Endothelial cell of umbilical vein (primary cell): Measurements from ENCODE around the gene COX7B2. TPM values are rescaled to one million over a fixed set of nuclear protein-coding genes. Genes with fewer than 3 reads are reported as not detected.

Experiments
- BruUV-seq: library from RNA; stranded (reverse); fragments of 400-500 nt; replicated peaks from 2 replicates; lab custom pipeline; 2021; lab: Mats Ljungman, UMichigan
- CTCF ChIA-PET: fragments of 300-600, 350-600 bp; sonication (Branson Sonifier 250); formaldehyde crosslinking; loops from one replicate; lab custom pipeline; 2021; ENCODE audit warnings: antibody characterized with exemption, inconsistent platforms; lab: Charles Lee
- POLR2A ChIA-PET: fragments of 300-600, 350-600 bp; sonication (Branson Sonifier 250); formaldehyde crosslinking; loops from one replicate; lab custom pipeline; 2021; ENCODE audit warnings: antibody characterized with exemption, inconsistent platforms; lab: Charles Lee
- DNase-seq: peaks from one replicate; pipeline ENCODE4 v3.0.0-alpha.2; 2011; ENCODE audit warnings: low read depth, low spot score
- FAIRE-seq: peaks from 2 replicates; lab custom pipeline; 2011; peaks lifted over from hg19 to GRCh38; lab: Jason Lieb, UNC
- H2AFZ ChIP-seq: 2 replicates; pipeline ENCODE4 v1.6.0; 2012; ENCODE audit warnings: low read depth, low read length, control low read depth, inconsistent platforms
- H3K27ac ChIP-seq: 2 replicates; pipeline ENCODE4 v1.5.1; 2011; ENCODE audit warnings: low read depth, mild to moderate bottlenecking, control low read depth, low read length, moderate library complexity; ENCODE audit not compliant: insufficient read depth
- H3K27me3 ChIP-seq, 2 experiments: 2 replicates each; pipeline versions ENCODE4 v1.6.0 to v1.6.1; 2011; ENCODE audit warnings: low read length in 2 of 2, mixed read lengths in 1 of 2; ENCODE audit not compliant: control insufficient read depth in 2 of 2, insufficient read depth in 2 of 2
- H3K36me3 ChIP-seq, 2 experiments: 2 replicates in 1 of 2; 3 replicates in 1 of 2; pipeline ENCODE4 v1.5.1; 2011; ENCODE audit warnings: low read length in 2 of 2, mild to moderate bottlenecking in 1 of 2, moderate library complexity in 1 of 2; ENCODE audit not compliant: control insufficient read depth in 2 of 2, insufficient read depth in 2 of 2; ENCODE audit errors: extremely low read depth in 1 of 2
- H3K4me1 ChIP-seq: 3 replicates; pipeline ENCODE4 v1.5.1; 2011; ENCODE audit warnings: mild to moderate bottlenecking, low read length; ENCODE audit not compliant: control insufficient read depth, insufficient read depth; ENCODE audit errors: extremely low read depth
- H3K4me2 ChIP-seq: 2 replicates; pipeline ENCODE4 v1.6.1; 2011; ENCODE audit warnings: low read length, control low read depth, mixed read lengths; ENCODE audit not compliant: insufficient read depth
- H3K4me3 ChIP-seq, 3 experiments: fragments of 200-600 bp in 1 of 3; sonication (generic), shearing (Covaris generic) in 1 of 3; replicated peaks in 1 of 3; 2 replicates each; pipeline ENCODE4 v1.5.1; 2011 to 2016; ENCODE audit warnings: control low read depth in 3 of 3, low read length in 3 of 3, mild to moderate bottlenecking in 2 of 3, inconsistent platforms in 1 of 3, low read depth in 1 of 3, moderate library complexity in 1 of 3; ENCODE audit not compliant: insufficient read depth in 1 of 3
- H3K79me2 ChIP-seq: 2 replicates; pipeline ENCODE4 v1.6.0; 2012; ENCODE audit warnings: low read length, inconsistent platforms; ENCODE audit not compliant: control insufficient read depth, insufficient read depth
- H3K9ac ChIP-seq: replicated peaks from 2 replicates; pipeline ENCODE3; 2011; ENCODE audit warnings: low read length, control low read depth; ENCODE audit not compliant: insufficient read depth; ENCODE audit errors: extremely low read depth
- H3K9me1 ChIP-seq: replicated peaks from 3 replicates; pipeline ENCODE4 v1.6.0; 2011; ENCODE audit warnings: mild to moderate bottlenecking, low read length; ENCODE audit not compliant: control insufficient read depth, insufficient read depth; ENCODE audit errors: extremely low read depth
- H3K9me3 ChIP-seq: replicated peaks from 2 replicates; pipeline ENCODE4 v1.5.1; 2012; ENCODE audit warnings: low read length, inconsistent platforms; ENCODE audit not compliant: control insufficient read depth, insufficient read depth
- H4K20me1 ChIP-seq: replicated peaks from 2 replicates; pipeline ENCODE3; 2011; ENCODE audit warnings: mild to moderate bottlenecking, low read length; ENCODE audit not compliant: control insufficient read depth, insufficient read depth; ENCODE audit errors: extremely low read depth
- CTCF ChIP-seq, 2 donors: IDR thresholded peaks; 1 replicate in 1 of 2; 2 replicates in 1 of 2; pipeline ENCODE4 v1.5.1; 2011; ENCODE audit warnings: low read length in 2 of 2, mild to moderate bottlenecking in 2 of 2, moderate library complexity in 2 of 2, control low read depth in 1 of 2, inconsistent platforms in 1 of 2, low read depth in 1 of 2; ENCODE audit not compliant: insufficient read depth in 1 of 2; ENCODE audit errors: extremely low read depth in 1 of 2
- EZH2 ChIP-seq: IDR thresholded peaks from 2 replicates; pipeline ENCODE4 v1.6.1; 2012; ENCODE audit warnings: borderline replicate concordance, low read depth, mild to moderate bottlenecking, moderate library complexity, low read length, inconsistent platforms; ENCODE audit not compliant: severe bottlenecking
- FOS ChIP-seq: IDR thresholded peaks from 2 replicates; pipeline ENCODE4 v1.6.1; 2011; ENCODE audit warnings: mild to moderate bottlenecking, low read length, moderate library complexity, borderline replicate concordance; ENCODE audit not compliant: insufficient read depth
- GATA2 ChIP-seq: IDR thresholded peaks from 2 replicates; pipeline ENCODE4 v1.7.0; 2011; ENCODE audit warnings: low read depth, mild to moderate bottlenecking, moderate library complexity, mixed read lengths, low read length; ENCODE audit not compliant: insufficient read length, insufficient read depth
- JUN ChIP-seq: IDR thresholded peaks from 2 replicates; pipeline ENCODE4 v1.6.1; 2011; ENCODE audit warnings: borderline replicate concordance, low read depth; ENCODE audit not compliant: insufficient read length, insufficient read depth
- MYC ChIP-seq: IDR thresholded peaks from one replicate; pipeline ENCODE4 v1.6.1; 2011; ENCODE audit warnings: mild to moderate bottlenecking, low read depth, low read length
- POLR2A ChIP-seq: IDR thresholded peaks from 2 replicates; pipeline ENCODE4 v1.6.1; 2012; ENCODE audit warnings: low read depth, mild to moderate bottlenecking, control low read depth, low read length
- POLR2AphosphoS5 ChIP-seq: IDR thresholded peaks from 2 replicates; pipeline ENCODE4 v1.6.1; 2012; ENCODE audit warnings: low read depth, mild to moderate bottlenecking, control low read depth, low read length, moderate library complexity; ENCODE audit not compliant: insufficient read depth
- dilution Hi-C: fragments of 300-500 bp; cut with MboI; formaldehyde crosslinking; loops from one replicate; pipeline ENCODE4 v1.15.0; 2019; ENCODE audit warnings: low sequenced_read_pairs; ENCODE audit not compliant: extremely low pct_ligation_motif_present
- intact Hi-C: fragments of 100-400 bp; cut with micrococcal nuclease; formaldehyde crosslinking; loops from one replicate; pipeline ENCODE4 v1.10.0; 2022
- polyA plus RNA-seq, 4 experiments: library from polyadenylated mRNA; depleted of rRNA in 3 of 4; stranded (reverse) in 3 of 4; unstranded in 1 of 4; fragments of >200 nt; gene quantifications; 2 replicates each; pipeline versions ENCODE4 v1.2.1 to v1.2.3, GENCODE V29; 2011 to 2012; ENCODE audit warnings: missing spikeins in 1 of 4
- total RNA-seq: library from RNA; stranded (reverse); gene quantifications from 2 replicates; pipeline ENCODE4 v1.2.3, GENCODE V29; 2021

Gene COX7B2
- total and polyA plus RNA-seq, 2 donors (not counting 3 experiments of a cell fraction or from before 2014, with no cell fraction given), result not detected

GRCh38 chr4:46952451-46952850 is 43.4 kb upstream of the COX7B2 start:
- dilution Hi-C loops, result no loop called here
- Histone ChIP-seq H2AFZ (no peak overlapping the region), H3K79me2 (no peaks in the 10 kb centered on the region), H3K27ac (no peak overlapping the region), H3K4me1 (no peaks in the 10 kb centered on the region), H3K4me2 (no peak overlapping the region), H3K36me3 (no peaks in the 10 kb centered on the region), H3K9me1 (no peaks in the 10 kb centered on the region), H3K27me3 (peaks cover 0 to 2% of the 10 kb centered on the region in 2 experiments), H4K20me1 (no peaks in the 10 kb centered on the region), H3K9ac (no peak overlapping the region), H3K4me3 (no peak overlapping the region), H3K9me3 (no peaks in the 10 kb centered on the region)
- BruUV-seq, result no TSS peak
- intact Hi-C loops, result no loop called here
- FAIRE-seq (no peak), DNase-seq (no peak)
- no peak for TF ChIP-seq POLR2AphosphoS5
- TF ChIP-seq FOS, result no peak
- TF ChIP-seq JUN, result no peak
- TF ChIP-seq EZH2, result no peak
- no peak for TF ChIP-seq GATA2
- TF ChIP-seq CTCF (IDR thresholded peaks at IDR 0.05; ENCODE audit: extremely low read depth in 1 of 2, insufficient read depth in 1 of 2, low read depth in 1 of 2, low read length in 2 of 2), result no peak
- no peak for TF ChIP-seq MYC
- TF ChIP-seq POLR2A, result no peak
- POLR2A ChIA-PET, result no interaction called here
- CTCF ChIA-PET, result interaction anchor here (1.1 to 3.4 kb wide), 4 partner anchors 11 to 170 kb away, joined by 3 to 12 read pairs (median 4); no protein-coding TSS in a partner anchor
